GM12875 (cell line): ENCODE data around the gene ERVK3-1.

Experiments used
- H3K4me3 ChIP-seq: one replicate; pipeline ENCODE4 v1.5.1; 2011; ENCODE audit warnings: low read depth, low read length, control low read depth
- TF ChIP-seq, protein P1 (sequence below): IDR thresholded peaks from 2 replicates; pipeline ENCODE4 v1.5.1; 2011; ENCODE audit warnings: low read depth, mild to moderate bottlenecking, control low read depth, inconsistent platforms, low read length, moderate library complexity, borderline replicate concordance; ENCODE audit not compliant: insufficient read depth

The ERVK3-1 gene

DNA sequence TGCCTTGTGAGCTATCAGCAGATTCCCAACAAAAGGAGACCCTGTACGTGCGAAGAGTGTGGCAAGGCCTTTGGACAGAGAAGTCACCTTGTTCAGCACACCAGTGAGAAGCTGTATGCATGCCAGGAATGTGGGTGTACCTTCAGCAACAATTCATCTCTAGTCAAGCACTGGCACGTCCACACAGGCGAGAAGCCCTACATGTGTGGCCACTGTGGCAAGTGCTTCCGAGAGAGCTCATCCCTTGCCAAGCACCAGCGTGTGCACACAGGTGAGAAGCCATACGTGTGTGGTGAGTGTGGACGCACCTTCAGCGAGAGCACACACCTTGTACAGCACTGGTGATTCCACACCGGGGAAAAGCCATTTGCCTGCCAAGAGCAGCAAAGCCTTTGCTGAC lies 14.1 kb downstream of the ERVK3-1 start:
- TF ChIP-seq, protein P1, sequence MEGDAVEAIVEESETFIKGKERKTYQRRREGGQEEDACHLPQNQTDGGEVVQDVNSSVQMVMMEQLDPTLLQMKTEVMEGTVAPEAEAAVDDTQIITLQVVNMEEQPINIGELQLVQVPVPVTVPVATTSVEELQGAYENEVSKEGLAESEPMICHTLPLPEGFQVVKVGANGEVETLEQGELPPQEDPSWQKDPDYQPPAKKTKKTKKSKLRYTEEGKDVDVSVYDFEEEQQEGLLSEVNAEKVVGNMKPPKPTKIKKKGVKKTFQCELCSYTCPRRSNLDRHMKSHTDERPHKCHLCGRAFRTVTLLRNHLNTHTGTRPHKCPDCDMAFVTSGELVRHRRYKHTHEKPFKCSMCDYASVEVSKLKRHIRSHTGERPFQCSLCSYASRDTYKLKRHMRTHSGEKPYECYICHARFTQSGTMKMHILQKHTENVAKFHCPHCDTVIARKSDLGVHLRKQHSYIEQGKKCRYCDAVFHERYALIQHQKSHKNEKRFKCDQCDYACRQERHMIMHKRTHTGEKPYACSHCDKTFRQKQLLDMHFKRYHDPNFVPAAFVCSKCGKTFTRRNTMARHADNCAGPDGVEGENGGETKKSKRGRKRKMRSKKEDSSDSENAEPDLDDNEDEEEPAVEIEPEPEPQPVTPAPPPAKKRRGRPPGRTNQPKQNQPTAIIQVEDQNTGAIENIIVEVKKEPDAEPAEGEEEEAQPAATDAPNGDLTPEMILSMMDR = no peak
- H3K4me3 ChIP-seq = no peak overlapping the region

DNA sequence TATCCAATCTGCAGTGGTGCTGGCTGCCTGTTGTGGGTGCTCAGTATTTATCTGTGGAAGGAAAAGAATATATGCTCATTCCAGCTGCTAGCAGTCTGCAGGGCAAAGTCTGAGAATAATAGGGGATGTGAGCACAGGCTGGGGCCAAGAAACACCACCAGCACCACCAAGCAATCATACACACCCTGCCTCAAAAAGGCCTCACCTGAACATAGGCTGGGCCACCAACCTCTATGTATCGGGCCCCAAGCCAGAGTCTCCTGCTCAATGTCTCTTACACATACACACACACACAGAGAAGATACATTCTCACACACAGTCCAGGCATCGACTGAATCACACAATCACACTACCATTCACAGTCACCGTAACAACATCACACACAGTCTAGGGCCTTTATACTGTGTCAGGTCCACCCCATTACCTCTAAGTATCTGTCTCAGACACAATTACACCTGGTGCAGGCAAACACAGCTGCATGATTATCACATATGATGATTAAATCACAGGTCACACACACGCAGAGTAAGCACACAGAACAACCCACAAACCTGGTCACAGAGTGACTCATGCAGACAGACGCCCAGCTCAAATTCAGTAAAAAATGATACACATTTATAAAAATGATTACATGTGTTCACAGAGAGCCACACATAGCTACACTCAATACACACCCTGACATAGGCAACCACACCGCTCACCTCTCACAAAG lies 20.3 kb downstream of the ERVK3-1 start:
- TF ChIP-seq, protein P1 = no peak

DNA sequence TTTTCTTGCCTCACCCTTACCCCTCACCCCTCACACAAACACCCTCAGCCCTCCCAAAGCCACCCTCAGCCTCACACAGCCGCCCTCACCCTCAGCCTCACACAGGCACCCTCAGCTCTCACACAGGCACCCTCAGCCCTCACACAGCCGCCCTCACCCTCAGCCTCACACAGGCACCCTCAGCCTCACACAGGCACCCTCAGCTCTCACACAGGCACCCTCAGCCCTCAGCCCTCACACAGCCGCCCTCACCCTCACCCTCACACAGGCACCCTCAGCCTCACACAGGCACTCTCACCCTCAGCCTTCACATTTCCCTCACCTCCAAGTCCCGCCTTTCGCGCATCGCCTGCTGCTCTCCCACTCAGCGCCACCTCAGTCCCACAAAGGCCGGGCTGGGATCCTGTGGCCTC lies 21.3 kb downstream of the ERVK3-1 start:
- TF ChIP-seq, protein P1 = no peak
- H3K4me3 ChIP-seq = peak overlapping the region; percentile 71

More for the DNA sequence above, 20.3 kb downstream of the ERVK3-1 start:
- H3K4me3 ChIP-seq = no peak overlapping the region

DNA sequence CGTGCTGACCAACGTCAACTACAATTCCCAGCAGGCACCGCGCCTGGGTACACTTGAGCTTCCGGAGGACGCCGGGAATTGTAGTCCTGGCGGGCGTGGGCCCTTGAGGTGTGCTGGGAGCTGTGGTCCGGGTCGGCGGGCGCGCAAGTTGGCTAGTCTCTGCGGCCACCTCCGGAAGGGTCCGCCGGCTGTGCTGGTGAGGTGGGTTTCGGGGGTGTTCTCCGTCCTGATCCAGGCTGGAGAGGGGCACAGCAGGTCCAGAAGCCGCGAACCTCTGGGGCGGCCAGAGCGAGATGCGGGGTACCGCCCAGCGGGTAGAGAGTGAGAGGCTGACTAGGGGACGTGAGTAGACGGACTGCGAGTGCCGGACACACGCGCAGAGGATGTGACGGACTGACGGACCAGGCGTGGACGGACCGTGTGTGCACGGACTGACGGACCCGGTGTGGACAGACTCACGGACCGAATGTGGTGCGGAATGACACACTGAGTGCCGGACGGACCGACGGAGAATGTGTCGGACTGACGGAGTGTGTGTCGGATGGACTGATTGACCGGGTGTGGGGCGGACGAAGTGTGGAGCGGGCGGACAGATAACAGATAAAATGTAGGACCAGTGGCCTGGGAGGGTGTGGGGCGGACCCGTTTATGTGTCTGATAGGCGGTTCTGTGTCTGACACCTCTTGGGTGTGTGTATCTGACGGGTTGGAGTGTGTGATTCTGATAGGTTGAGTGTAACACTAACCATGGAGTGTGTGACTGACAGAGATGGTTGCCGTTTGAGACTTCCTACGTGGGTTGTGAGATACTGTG lies 21.9 kb downstream of the ERVK3-1 start, which contains the start of gene ZSCAN22:
Gene ZSCAN22, plus strand, starts transcription at position 81 of the 813 bp plus-strand sequence. CDS start 7,809 bp downstream, outside the sequence.
- TF ChIP-seq, protein P1 = no peak
- peak within 1 kb of the TSS; percentile 71 for H3K4me3 ChIP-seq

DNA sequence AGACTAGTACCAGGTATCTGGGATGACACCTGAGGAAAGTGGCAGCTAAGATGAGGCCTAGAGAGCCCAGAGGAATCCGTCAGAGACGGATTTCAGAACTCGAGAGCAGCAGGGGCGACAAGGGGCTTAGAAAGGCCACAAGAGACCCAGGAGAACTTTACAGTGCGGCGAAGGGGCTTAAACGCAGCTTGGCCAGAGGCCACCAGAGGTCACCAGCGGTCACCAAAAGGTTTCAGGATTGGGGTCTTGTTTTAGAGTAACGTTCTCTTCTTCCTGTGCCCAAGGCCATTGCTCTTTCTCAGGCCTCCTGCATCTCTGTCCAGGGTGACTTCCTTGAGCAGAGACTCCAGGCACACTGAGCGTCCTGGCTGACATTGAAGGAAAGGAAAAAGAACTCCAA lies 23.8 kb downstream of the ERVK3-1 start:
- no peak overlapping the region for H3K4me3 ChIP-seq
- TF ChIP-seq, protein P1 = peak; percentile 50

DNA sequence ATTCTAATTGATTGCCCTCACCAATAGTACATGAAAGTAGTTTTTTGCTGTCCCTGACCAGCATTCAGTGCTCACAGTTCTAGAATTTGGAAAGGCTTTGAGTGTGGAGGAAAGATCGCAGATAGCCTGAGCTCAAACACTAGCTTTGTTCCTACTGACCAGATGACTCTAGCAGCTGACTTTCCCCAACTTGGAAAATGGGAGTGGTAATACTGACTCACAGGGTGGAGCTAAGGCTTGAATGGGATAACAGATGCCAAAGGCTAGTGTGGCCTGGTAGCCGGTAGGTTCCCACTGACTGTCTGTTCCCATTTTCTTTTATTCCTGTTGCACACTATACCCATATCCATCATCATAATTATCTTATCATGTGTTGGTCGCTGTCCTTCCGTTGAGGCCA lies 25.3 kb downstream of the ERVK3-1 start:
- TF ChIP-seq, protein P1 = no peak
- H3K4me3 ChIP-seq = no peak overlapping the region

DNA sequence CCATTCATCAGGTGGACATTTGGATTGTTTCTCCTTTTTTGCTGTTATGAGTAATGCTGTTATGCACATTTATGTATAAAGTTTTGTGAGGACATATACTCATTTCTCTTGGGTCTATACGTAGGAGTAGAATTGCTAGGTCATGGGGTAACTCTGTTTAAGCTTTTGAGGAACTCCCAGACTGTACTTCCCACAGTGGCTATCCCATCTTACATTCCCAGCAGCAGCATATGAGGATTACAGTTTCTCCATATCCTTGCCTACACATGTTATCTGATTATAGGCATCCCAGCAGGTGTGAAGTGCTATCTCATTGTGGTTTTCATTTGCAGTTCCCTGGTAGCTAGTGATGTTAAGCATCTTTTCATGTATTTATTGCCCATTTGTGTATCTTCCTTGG lies 27.5 kb downstream of the ERVK3-1 start:
- TF ChIP-seq, protein P1 = no peak
- no peak overlapping the region for H3K4me3 ChIP-seq
